Measurements from ENCODE around the gene ZNF354C. TPM values are rescaled to one million over a fixed set of nuclear protein-coding genes. Genes with fewer than 3 reads are reported as not detected.
A peak's percentile ranks its signal among the peaks of the same experiment; 100 is the strongest.
"Not testable (repeated sequence)": the region's sequence is repeated elsewhere in the genome, so short reads cannot be mapped to it uniquely, and the experiment has no call there.

ZNF354C gene
- total RNA-seq, 1 donor from 2014 or later = 11.4 TPM

DNA sequence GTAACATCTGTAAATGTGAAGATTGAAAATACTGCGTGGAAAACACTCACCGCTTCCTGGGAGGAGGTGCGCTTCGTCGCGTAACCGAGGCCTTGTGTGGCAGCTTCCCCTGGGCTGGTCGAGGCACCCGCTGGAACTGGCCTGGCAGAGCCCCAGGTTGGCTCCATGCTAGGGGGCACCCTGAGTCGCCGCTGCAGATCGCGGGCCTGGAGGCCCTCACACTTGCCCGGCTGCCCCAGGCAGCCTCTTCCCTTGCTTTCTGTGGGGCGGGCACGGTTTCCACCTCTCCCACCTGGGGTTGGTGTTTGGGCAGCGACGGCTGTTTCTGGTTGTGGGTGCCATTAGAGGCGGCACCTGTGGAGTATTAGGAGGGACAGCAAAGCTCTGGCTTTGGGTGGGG lies 852 bp downstream of the ZNF354C start:
- no peaks in the 10 kb centered on the region for H3K4me1 Mint-ChIP-seq (ENCODE audit: low read depth, unreplicated experiment)
- H3K27me3 Mint-ChIP-seq (ENCODE audit: unreplicated experiment) = peaks cover 3% of the 10 kb centered on the region
- peaks cover 16% of the 10 kb centered on the region for H3K9me3 Mint-ChIP-seq (ENCODE audit: unreplicated experiment)
- no peak for DNase-seq
- peaks cover 36% of the 10 kb centered on the region for H3K36me3 Mint-ChIP-seq (ENCODE audit: unreplicated experiment)
- peak overlapping the region; percentile 86 for H3K4me3 Mint-ChIP-seq (ENCODE audit: unreplicated experiment)
- H3K27ac Mint-ChIP-seq (ENCODE audit: unreplicated experiment) = no peak overlapping the region
- TF ChIP-seq, protein P1, sequence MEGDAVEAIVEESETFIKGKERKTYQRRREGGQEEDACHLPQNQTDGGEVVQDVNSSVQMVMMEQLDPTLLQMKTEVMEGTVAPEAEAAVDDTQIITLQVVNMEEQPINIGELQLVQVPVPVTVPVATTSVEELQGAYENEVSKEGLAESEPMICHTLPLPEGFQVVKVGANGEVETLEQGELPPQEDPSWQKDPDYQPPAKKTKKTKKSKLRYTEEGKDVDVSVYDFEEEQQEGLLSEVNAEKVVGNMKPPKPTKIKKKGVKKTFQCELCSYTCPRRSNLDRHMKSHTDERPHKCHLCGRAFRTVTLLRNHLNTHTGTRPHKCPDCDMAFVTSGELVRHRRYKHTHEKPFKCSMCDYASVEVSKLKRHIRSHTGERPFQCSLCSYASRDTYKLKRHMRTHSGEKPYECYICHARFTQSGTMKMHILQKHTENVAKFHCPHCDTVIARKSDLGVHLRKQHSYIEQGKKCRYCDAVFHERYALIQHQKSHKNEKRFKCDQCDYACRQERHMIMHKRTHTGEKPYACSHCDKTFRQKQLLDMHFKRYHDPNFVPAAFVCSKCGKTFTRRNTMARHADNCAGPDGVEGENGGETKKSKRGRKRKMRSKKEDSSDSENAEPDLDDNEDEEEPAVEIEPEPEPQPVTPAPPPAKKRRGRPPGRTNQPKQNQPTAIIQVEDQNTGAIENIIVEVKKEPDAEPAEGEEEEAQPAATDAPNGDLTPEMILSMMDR (IDR thresholded peaks at IDR 0.05; ENCODE audit: partially characterized antibody, unreplicated experiment) = no peak

DNA sequence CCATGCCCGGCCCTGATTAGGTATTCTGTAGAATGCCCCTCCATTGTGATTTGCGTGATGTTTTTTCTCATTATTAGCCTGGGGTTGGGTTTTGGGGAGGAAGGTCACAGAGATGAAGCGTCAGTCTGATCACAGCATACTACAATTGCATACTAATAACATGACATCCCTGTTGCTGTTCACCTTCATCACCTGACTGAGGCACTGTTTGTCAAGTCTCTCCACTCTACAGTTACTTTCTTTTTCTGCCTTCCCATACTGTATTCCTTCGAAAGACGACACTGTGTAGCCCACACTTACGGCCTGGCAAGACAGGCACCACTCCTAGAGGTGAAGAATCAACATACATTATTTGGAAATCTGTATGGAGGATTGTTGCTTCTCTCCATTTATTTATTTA lies 5.5 kb downstream of the ZNF354C start:
- H3K9me3 Mint-ChIP-seq (ENCODE audit: unreplicated experiment) = peaks cover 27% of the 10 kb centered on the region
- H3K27ac Mint-ChIP-seq (ENCODE audit: unreplicated experiment) = no peak overlapping the region
- peaks cover 74% of the 10 kb centered on the region for H3K36me3 Mint-ChIP-seq (ENCODE audit: unreplicated experiment)
- H3K4me1 Mint-ChIP-seq (ENCODE audit: low read depth, unreplicated experiment) = no peaks in the 10 kb centered on the region
- peaks cover 6% of the 10 kb centered on the region for H3K27me3 Mint-ChIP-seq (ENCODE audit: unreplicated experiment)
- H3K4me3 Mint-ChIP-seq (ENCODE audit: unreplicated experiment) = no peak overlapping the region
- DNase-seq = no peak
- TF ChIP-seq, protein P1 (IDR thresholded peaks at IDR 0.05; ENCODE audit: partially characterized antibody, unreplicated experiment) = no peak

DNA sequence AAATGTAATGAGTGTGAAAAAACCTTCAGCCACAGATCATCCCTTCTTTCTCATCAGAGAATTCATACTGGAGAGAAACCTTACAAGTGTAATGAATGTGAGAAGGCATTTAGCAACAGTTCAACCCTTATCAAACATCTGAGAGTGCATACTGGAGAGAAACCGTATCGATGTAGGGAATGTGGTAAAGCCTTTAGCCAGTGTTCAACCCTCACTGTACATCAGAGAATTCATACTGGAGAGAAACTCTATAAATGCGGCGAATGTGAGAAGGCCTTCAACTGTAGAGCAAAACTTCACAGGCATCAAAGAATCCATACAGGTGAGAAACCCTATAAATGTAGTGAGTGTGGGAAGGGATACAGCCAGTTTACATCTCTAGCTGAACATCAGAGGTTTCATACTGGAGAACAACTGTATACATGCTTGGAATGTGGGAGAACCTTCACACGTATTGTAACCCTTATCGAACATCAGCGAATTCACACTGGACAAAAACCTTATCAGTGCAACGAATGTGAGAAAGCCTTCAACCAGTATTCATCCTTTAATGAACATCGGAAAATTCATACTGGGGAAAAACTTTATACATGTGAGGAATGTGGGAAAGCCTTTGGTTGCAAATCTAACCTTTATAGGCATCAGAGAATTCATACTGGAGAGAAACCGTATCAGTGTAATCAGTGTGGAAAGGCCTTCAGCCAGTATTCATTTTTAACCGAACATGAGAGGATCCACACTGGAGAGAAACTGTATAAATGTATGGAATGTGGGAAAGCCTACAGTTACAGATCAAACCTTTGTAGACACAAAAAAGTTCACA lies 19.2 kb downstream of the ZNF354C start:
- Mint-ChIP-seq H3K4me1 (ENCODE audit: low read depth, unreplicated experiment) (no peaks in the 10 kb centered on the region), H3K27me3 (ENCODE audit: unreplicated experiment) (peaks cover 2% of the 10 kb centered on the region), H3K9me3 (ENCODE audit: unreplicated experiment) (peaks cover 24% of the 10 kb centered on the region), H3K36me3 (ENCODE audit: unreplicated experiment) (peaks cover 78% of the 10 kb centered on the region), H3K4me3 (ENCODE audit: unreplicated experiment) (no peak overlapping the region), H3K27ac (ENCODE audit: unreplicated experiment) (no peak overlapping the region)
- DNase-seq = no peak
- TF ChIP-seq, protein P1 (IDR thresholded peaks at IDR 0.05; ENCODE audit: partially characterized antibody, unreplicated experiment) = no peak

DNA sequence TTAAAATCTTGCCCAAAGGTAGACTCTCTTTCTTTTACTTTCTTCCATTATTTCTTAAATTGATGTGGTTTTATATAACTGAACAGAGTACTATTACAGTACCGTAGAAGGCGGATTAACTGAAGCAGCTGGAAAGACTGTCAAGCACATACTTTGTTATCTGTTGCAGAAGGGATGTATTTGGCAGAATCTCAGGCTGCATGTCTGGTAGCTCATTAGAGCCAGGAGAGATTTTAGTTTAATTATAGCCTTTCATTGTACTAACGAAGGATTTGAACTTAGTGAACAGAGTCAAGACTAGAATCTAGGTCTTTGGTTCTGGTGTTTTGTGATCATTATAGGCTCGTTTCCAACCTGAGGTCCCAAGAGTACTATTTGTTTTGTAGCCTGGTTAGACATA lies 20.6 kb downstream of the ZNF354C start:
- TF ChIP-seq, protein P1 (IDR thresholded peaks at IDR 0.05; ENCODE audit: partially characterized antibody, unreplicated experiment) = no peak
- no peaks in the 10 kb centered on the region for H3K4me1 Mint-ChIP-seq (ENCODE audit: low read depth, unreplicated experiment)
- peaks cover 24% of the 10 kb centered on the region for H3K9me3 Mint-ChIP-seq (ENCODE audit: unreplicated experiment)
- H3K36me3 Mint-ChIP-seq (ENCODE audit: unreplicated experiment) = peaks cover 78% of the 10 kb centered on the region
- DNase-seq = no peak
- H3K27ac Mint-ChIP-seq (ENCODE audit: unreplicated experiment) = no peak overlapping the region
- H3K27me3 Mint-ChIP-seq (ENCODE audit: unreplicated experiment) = peaks cover 2% of the 10 kb centered on the region
- H3K4me3 Mint-ChIP-seq (ENCODE audit: unreplicated experiment) = no peak overlapping the region

DNA sequence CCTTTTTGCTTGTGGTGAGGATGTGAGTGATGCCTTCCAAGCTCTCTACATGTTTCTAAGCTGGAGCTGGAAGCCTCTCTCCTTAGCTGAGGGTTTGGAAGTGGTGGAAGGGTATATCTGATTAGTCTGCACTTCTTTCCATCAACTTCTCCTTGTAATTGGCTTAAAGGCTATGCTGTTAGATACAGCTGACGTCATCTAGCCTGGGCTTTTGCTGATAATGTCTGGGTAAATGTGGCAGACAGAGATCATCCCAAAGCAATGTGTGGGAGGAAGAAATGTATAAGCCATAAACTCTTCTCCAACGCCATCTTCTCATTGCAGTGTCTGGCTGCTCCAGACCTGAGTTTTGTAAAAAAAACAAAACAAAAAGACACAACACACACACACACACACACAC lies 29.3 kb downstream of the ZNF354C start:
- Mint-ChIP-seq H3K4me1 (ENCODE audit: low read depth, unreplicated experiment) (no peaks in the 10 kb centered on the region), H3K27me3 (ENCODE audit: unreplicated experiment) (peaks cover 1% of the 10 kb centered on the region), H3K36me3 (ENCODE audit: unreplicated experiment) (peaks cover 43% of the 10 kb centered on the region), H3K27ac (ENCODE audit: unreplicated experiment) (no peak overlapping the region), H3K9me3 (ENCODE audit: unreplicated experiment) (peaks cover 15% of the 10 kb centered on the region), H3K4me3 (ENCODE audit: unreplicated experiment) (no peak overlapping the region)
- TF ChIP-seq, protein P1 (IDR thresholded peaks at IDR 0.05; ENCODE audit: partially characterized antibody, unreplicated experiment) = no peak
- DNase-seq = no peak

DNA sequence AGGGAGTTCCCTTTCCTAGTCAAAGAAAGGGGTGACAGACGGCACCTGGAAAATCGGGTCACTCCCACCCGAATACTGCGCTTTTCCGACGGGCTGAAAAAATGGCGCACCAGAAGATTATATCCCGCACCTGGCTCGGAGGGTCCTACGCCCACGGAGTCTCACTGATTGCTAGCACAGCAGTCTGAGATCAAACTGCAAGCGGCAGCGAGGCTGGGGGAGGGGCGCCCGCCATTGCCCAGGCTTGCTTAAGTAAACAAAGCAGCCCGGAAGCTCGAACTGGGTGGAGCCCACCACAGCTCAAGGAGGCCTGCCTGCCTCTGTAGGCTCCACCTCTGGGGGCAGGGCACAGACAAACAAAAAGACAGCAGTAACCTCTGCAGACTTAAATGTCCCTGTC lies 41.1 kb downstream of the ZNF354C start:
- H3K4me3 Mint-ChIP-seq (ENCODE audit: unreplicated experiment); H3K4me1 Mint-ChIP-seq (ENCODE audit: low read depth, unreplicated experiment); H3K27ac Mint-ChIP-seq (ENCODE audit: unreplicated experiment); H3K27me3 Mint-ChIP-seq (ENCODE audit: unreplicated experiment); DNase-seq; H3K9me3 Mint-ChIP-seq (ENCODE audit: unreplicated experiment): not testable (repeated sequence)
- peaks cover 16% of the 10 kb centered on the region for H3K36me3 Mint-ChIP-seq (ENCODE audit: unreplicated experiment)
